Hepatic stellate cell (primary cell): ENCODE results near the gene CLASP1.
"Not testable (repeated sequence)": the region's sequence is repeated elsewhere in the genome, so short reads cannot be mapped to it uniquely, and the experiment has no call there.

ENCODE experiments used
- DNase-seq: peaks from one replicate; pipeline ENCODE4 v3.0.0; 2011; ENCODE audit warnings: low spot score

CLASP1 gene

GRCh38 chr2:121321476-121321875 is 327.8 kb downstream of the CLASP1 start:
- DNase-seq = no peak

- DNase-seq = no peak
Observed at GRCh38 chr2:121319941-121320340, 329.3 kb downstream of the CLASP1 start.

- no peak for DNase-seq
Observed at GRCh38 chr2:121316986-121317385, 332.3 kb downstream of the CLASP1 start.

- DNase-seq = not testable (repeated sequence)
Observed at GRCh38 chr2:121313701-121314100, 335.6 kb downstream of the CLASP1 start.

GRCh38 chr2:121309801-121310200 is 339.5 kb downstream of the CLASP1 start:
- no peak for DNase-seq

- DNase-seq = no peak
Observed at GRCh38 chr2:121309323-121309722, 339.9 kb downstream of the CLASP1 start.

- DNase-seq = no peak
Observed at GRCh38 chr2:121307048-121307447, 342.2 kb downstream of the CLASP1 start.

DNA sequence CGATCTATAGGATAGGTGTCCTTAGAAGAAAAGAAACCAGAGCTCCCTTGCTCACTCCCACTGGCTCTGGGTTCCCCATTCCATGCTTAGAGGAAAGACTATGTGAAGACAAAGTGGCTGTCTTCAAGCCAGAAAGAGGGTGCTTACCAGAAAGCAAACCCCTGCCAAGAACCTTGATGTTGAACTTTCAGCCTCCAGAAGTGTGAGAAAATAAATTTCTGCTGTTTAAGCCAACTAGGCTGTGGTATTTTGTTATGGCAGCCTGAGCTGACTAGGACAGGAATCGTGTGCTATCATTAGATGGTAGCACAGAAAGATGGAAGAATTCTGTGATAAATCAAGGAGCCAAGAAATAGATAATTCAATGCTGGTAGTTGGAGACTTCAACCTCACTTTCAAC is 344.3 kb downstream of the CLASP1 start:
- DNase-seq = no peak

- no peak for DNase-seq
Observed at GRCh38 chr2:121303531-121304263, 345.6 kb downstream of the CLASP1 start.

- DNase-seq = not testable (repeated sequence)
Observed at GRCh38 chr2:121301190-121301589, 348.1 kb downstream of the CLASP1 start.

DNA sequence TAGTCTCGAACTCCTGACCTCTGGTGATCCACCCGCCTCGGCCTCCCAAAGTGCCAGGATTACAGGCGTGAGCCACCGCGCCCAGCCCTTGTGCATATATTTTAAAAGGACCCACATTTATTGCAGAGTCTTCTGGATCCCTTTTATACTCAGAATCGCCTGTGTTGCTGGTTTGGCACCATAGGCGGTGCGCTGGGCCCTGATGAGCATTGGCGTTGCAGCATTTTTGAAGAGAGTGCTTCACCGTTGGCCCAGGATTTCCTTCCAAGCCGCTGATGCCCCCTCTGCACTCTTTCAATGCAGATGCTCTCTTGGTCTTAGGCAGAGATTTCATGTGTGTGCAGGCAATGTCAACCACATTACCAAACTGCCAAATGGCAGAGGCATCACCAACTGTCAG is 350.8 kb downstream of the CLASP1 start:
- DNase-seq = no peak

DNA sequence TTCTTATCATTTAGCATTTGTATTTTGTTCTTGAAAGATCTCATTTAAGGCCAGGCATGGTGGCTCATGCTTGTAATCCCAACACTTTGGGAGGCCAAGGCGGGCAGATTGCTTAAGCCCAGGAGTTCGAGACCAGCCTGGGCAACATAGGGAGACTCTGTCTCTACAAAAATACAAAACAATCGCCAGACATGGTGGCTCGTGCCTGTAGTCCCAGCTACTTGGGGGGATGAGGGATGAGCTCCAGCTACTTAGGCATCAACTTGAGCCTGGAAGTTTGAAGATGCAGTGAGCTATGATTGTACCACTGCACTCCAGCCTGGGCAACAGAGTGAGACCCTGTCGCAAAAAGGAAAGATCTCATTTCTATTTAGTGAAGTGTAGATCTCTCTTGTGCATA is 351.4 kb downstream of the CLASP1 start:
- not testable (repeated sequence) for DNase-seq

GRCh38 chr2:121297217-121297830 is 351.9 kb downstream of the CLASP1 start:
- peak; percentile 58 for DNase-seq

DNA sequence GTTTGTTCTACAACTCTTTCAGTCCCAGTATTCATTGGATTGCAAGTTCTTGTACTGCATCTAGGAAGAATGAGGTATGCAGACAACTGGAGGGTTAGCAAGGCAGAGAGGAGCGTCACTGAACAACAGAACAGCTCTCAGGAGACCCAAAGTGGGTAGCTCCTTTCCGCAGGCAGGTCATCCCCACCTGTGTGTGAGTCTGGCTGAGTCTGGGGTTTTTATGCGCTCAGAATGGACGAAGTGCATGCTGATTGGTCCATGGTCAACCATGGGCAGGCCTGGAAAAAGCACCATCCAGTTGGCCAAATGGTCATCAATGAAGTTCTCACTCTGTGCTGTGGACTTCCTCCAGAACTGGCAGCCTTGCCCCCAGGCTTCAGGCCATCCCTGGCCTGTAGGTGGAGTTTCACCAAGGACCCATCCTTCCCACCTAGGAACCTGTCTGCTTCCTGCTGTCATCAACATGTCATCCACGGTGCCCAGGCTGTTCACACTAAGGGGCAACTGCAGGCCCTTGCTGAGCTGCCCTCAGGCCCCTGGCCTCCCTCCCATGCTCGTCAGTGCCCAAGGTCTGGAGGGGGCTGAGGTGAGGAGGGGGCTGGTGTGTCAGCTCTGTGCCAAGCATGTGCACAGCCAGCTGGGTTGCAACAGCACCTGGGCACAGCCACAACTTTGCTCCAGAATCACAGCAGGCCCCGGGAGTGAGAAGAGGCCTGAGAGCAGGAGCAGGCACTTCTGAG is 353.2 kb downstream of the CLASP1 start:
- no peak for DNase-seq

DNA sequence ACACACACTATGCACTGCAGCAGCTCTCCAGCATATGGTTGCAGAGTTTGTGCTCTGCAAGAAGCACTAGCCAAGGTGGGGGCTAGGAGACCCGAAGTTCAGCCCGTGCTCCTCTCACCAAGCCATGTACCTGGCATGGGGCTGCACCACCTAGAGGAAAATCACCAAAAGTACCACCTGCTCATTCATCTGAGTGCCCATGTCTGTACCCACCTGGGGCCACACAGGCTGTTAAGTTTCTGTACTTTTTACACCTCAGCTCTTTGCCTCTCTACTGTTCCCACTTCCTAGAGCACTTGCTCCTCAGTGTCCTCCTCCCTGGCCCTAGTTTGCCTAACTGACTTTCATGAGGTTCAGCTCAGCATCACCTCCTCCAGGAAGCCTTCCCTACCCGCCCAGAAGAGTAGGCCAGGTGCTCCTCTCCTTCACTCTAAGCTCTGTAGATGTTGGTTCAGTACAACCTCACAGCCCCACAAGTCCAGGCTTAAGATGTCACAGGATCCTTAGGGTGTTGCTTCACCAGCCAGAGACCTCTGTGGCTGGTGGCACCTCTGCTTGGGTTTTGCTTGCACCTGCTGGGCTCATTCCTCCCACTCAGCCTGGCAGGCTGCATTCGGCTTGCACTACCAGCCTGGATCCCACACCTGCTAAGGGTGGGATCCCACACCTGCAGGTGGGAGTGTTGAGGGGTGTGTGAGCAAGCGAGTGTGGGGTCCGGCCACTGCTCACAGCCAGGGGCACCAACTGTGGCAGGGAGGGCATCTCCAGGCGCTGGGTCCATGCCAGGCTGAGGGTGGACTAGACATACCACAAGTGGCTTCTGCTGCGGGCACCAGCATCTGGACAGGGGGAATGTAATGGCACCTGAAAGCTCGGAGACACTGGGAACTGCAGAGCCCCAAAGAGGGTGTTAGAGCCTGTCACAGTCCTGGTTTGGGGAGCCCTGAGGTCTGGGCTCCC is 354.1 kb downstream of the CLASP1 start:
- no peak for DNase-seq

- DNase-seq = no peak
Observed at GRCh38 chr2:121293450-121294325, 355.6 kb downstream of the CLASP1 start.

DNA sequence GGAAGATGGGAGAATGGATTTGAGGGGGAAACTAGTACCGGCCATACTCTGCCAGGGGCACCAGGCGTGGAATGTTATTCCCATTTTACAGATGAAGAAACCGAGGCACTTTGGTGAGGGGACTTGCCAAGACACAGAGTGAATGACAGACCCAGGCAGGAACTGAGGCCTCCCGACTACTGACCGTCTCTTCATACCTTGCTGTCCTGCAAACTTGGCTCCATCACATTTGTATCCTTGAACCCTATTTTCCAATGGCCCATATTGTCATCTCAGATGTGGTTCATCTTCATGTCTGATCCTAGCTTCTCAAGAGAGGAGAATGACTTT is 358.0 kb downstream of the CLASP1 start:
- DNase-seq = no peak

- DNase-seq = no peak
Observed at GRCh38 chr2:121289271-121289670, 360.0 kb downstream of the CLASP1 start.

DNA sequence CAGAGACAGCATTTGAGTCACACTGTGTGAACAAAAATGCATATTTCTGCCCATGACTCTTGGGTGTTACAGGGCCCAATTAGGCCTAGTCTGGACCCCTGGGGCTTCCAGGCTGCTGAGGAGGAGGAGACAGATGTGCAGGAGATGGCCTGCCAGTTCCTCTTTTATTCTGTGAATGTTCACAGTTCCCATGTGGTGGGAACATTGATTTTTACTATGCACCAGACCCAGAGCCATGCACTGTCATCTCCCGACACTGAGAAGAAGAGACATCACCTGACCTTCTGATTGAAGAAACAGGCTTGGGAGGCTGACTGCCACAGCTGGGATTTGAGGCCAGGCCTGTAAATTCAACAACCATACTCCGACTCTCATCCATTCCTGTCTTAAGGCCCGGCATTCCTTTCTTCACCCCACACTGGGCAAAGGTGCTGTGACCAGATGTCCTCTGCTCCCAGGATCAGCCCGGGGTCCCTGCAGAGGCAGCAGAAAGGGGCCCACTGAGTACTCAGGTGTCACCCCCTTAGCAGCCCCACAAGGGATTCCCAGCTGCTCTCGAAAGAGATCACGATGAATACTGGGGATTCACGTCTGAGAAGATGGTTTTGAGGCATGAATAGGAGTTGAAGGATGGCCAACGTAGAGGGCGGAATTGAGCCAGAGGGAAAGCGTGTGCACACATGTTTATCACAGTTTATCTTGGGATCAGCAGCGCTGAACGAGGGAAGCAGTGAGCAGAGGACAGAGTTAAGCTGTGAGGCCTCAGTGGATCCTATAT is 360.6 kb downstream of the CLASP1 start:
- DNase-seq = no peak

DNA sequence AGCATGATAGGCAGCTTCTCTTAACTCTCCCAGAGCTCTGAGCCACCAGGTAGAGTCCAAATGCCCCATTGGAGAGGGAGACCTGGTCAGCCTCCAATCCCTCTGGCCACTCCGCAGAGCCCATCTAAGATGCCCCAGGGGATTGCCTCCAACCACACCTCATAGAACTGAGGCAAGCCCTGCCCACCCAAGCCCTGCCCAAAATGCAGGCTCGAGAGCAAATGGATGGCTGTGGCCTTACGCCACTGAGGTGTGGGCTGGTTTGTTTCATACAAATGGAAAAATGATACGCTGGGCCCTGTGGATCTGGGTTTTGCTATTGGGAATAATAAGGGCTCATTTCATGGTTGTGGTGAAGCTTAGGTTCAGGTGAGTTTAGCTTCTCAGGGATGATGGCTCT is 361.3 kb downstream of the CLASP1 start:
- DNase-seq = no peak
